K562 (cell line): ENCODE data around the gene GAB2. TPM values are rescaled to one million over a fixed set of nuclear protein-coding genes. Genes with fewer than 3 reads are reported as not detected.

Experiments used
- ATAC-seq: fragments of 200-7000 bp; cut with Tn5 transposase; 3 replicates; pipeline ENCODE4 v1.9.1; 2020; ENCODE audit warnings: moderate library complexity
- BruUV-seq: library from RNA; stranded (reverse); fragments of 400-500 nt; replicated peaks from 2 replicates; lab custom pipeline; 2021; lab: Mats Ljungman, UMichigan
- CTCF ChIA-PET: fragments of 300-600 bp; formaldehyde crosslinking; extraction: SDS; loops from one replicate; lab custom pipeline; 2021; ENCODE audit warnings: low intra/inter-chr PET ratio; lab: Yijun Ruan, JAX
- POLR2A ChIA-PET: fragments of 300-600, 350-650 bp; sonication (Branson Sonifier 250); formaldehyde crosslinking; extraction: SDS; loops from one replicate; lab custom pipeline; 2021; ENCODE audit warnings: antibody characterized with exemption, inconsistent platforms; lab: Yijun Ruan, JAX
- DNase-seq, 4 experiments: peaks; one replicate each; pipeline versions ENCODE4 v3.0.0 to v3.0.0-alpha.2; 2011 to 2018; ENCODE audit warnings: low spot score in 3 of 4, mixed read lengths in 3 of 4; ENCODE audit errors: extremely low read depth in 1 of 4
- FAIRE-seq: peaks from 2 replicates; lab custom pipeline; 2011; peaks lifted over from hg19 to GRCh38; lab: Jason Lieb, UNC
- H2AFZ ChIP-seq: 2 replicates; pipeline ENCODE4 v1.6.0; 2011; ENCODE audit warnings: low read depth, low read length, control low read depth, inconsistent platforms
- H3K27ac ChIP-seq: fragments of 200-600 bp; 3 replicates; pipeline ENCODE4 v1.8.0; 2011; ENCODE audit warnings: low read depth, mild to moderate bottlenecking, control low read depth, inconsistent platforms, low read length, moderate library complexity, mixed read lengths; ENCODE audit errors: extremely low read depth
- H3K27me3 ChIP-seq, 2 experiments: fragments of 300-600 bp in 1 of 2; 2 replicates in 1 of 2; 3 replicates in 1 of 2; pipeline versions ENCODE4 v1.6.0 to v1.8.0; 2011; ENCODE audit warnings: inconsistent platforms in 2 of 2, low read length in 2 of 2, mild to moderate bottlenecking in 1 of 2, mixed read lengths in 1 of 2, moderate library complexity in 1 of 2; ENCODE audit not compliant: control insufficient read depth in 2 of 2, insufficient read depth in 2 of 2
- H3K36me3 ChIP-seq: fragments of 300-600 bp; 3 replicates; pipeline ENCODE4 v1.8.0; 2011; ENCODE audit warnings: mild to moderate bottlenecking, low read length, inconsistent platforms; ENCODE audit not compliant: control insufficient read depth, insufficient read depth
- H3K4me1 ChIP-seq, 2 experiments: fragments of 200-600 bp in 1 of 2; replicated peaks in 1 of 2; 2 replicates in 1 of 2; 3 replicates in 1 of 2; pipeline versions ENCODE4 v1.5.1 to v1.8.0; 2011; ENCODE audit warnings: inconsistent platforms in 2 of 2, low read length in 2 of 2, mild to moderate bottlenecking in 1 of 2, mixed read lengths in 1 of 2, moderate library complexity in 1 of 2; ENCODE audit not compliant: control insufficient read depth in 2 of 2, insufficient read depth in 2 of 2
- H3K4me2 ChIP-seq: 2 replicates; pipeline ENCODE4 v1.6.1; 2011; ENCODE audit warnings: low read length, control low read depth, inconsistent platforms, mixed read lengths; ENCODE audit not compliant: insufficient read depth
- H3K4me3 ChIP-seq: fragments of 200-600 bp; sonication (generic), shearing (Covaris generic); 2 replicates; pipeline ENCODE4 v1.5.1; 2016; ENCODE audit warnings: control low read depth, inconsistent platforms
- H3K79me2 ChIP-seq: fragments of 200-600 bp; 3 replicates; pipeline ENCODE4 v1.8.0; 2011; ENCODE audit warnings: low read length, inconsistent platforms; ENCODE audit not compliant: control insufficient read depth, insufficient read depth
- H3K9ac ChIP-seq, 2 experiments: 2 replicates each; pipeline versions ENCODE4 v1.6.0 to v1.6.1; 2011; ENCODE audit warnings: low read depth in 2 of 2, low read length in 2 of 2, control low read depth in 1 of 2, inconsistent platforms in 1 of 2, mild to moderate bottlenecking in 1 of 2, mixed read lengths in 1 of 2; ENCODE audit not compliant: insufficient read depth in 1 of 2
- H3K9me1 ChIP-seq: one replicate; pipeline ENCODE4 v1.6.0; 2011; ENCODE audit warnings: inconsistent platforms, mild to moderate bottlenecking, low read length, moderate library complexity; ENCODE audit not compliant: control insufficient read depth, insufficient read depth
- H3K9me3 ChIP-seq: replicated peaks from 2 replicates; pipeline ENCODE4 v1.5.1; 2011; ENCODE audit warnings: low read depth, low read length, inconsistent platforms; ENCODE audit not compliant: control insufficient read depth, insufficient read depth
- H4K20me1 ChIP-seq: replicated peaks from 2 replicates; pipeline ENCODE4 v1.6.1; 2011; ENCODE audit warnings: low read length, inconsistent platforms, mixed read lengths; ENCODE audit not compliant: control insufficient read depth, insufficient read depth
- BRF1 ChIP-seq: IDR thresholded peaks from 3 replicates; pipeline ENCODE4 v1.6.1; 2011; ENCODE audit warnings: borderline replicate concordance, mild to moderate bottlenecking; ENCODE audit not compliant: insufficient read length; ENCODE audit errors: extremely low read depth
- EP400 ChIP-seq: fragments of 450-650 bp; IDR thresholded peaks from 2 replicates; pipeline ENCODE4 v1.6.1; 2017; ENCODE audit warnings: antibody characterized with exemption, mild to moderate bottlenecking, moderate library complexity
- ILF3 ChIP-seq: fragments of 450-650 bp; IDR thresholded peaks from 2 replicates; pipeline ENCODE4 v1.6.1; 2018; ENCODE audit warnings: antibody characterized with exemption, mild to moderate bottlenecking, moderate library complexity, borderline replicate concordance
- MCM3 ChIP-seq: fragments of 450-650 bp; IDR thresholded peaks from 2 replicates; pipeline ENCODE4 v1.6.1; 2016
- PHB2 ChIP-seq: fragments of 450-650 bp; IDR thresholded peaks from 2 replicates; pipeline ENCODE4 v1.6.1; 2017; ENCODE audit warnings: low read depth
- RB1 ChIP-seq: fragments of 450-650 bp; IDR thresholded peaks from 2 replicates; pipeline ENCODE4 v1.6.1; 2017; ENCODE audit warnings: low read depth, mild to moderate bottlenecking
- SNAPC5 ChIP-seq: fragments of 250-450 bp; sonication (Bioruptor Pico); IDR thresholded peaks from 2 replicates; pipeline ENCODE4 v1.8.0; 2021; ENCODE audit warnings: moderate library complexity, mild to moderate bottlenecking, inconsistent platforms
- TAF1 ChIP-seq: IDR thresholded peaks from 2 replicates; pipeline ENCODE4 v1.6.1; 2011; ENCODE audit warnings: mild to moderate bottlenecking, low read length, moderate library complexity; ENCODE audit not compliant: insufficient read depth, control insufficient read depth, severe bottlenecking; ENCODE audit errors: extremely low read depth
- USF1 ChIP-seq: sonication (generic); formaldehyde crosslinking; IDR thresholded peaks from 2 replicates; pipeline ENCODE4 v1.9.0; 2022; ENCODE audit warnings: mild to moderate bottlenecking, missing genetic modification reagents
- ZFP1 ChIP-seq: fragments of 450-650 bp; formaldehyde crosslinking; IDR thresholded peaks from 2 replicates; pipeline ENCODE4 v1.4.0; 2020; ENCODE audit warnings: mild to moderate bottlenecking, mixed read lengths
- ZNF436 ChIP-seq: fragments of 250-450, 450-650 bp; sonication (Bioruptor Pico); formaldehyde crosslinking; IDR thresholded peaks from 2 replicates; pipeline ENCODE4 v1.7.0; 2020; ENCODE audit warnings: mild to moderate bottlenecking
- ZNF76 ChIP-seq: fragments of 250-450 bp; sonication (Bioruptor Pico); IDR thresholded peaks from 2 replicates; pipeline ENCODE4 v1.4.0; 2020; ENCODE audit warnings: mild to moderate bottlenecking, moderate library complexity, borderline replicate concordance
- WGBS: fragments of 100-300 bp; shearing (Covaris generic); methylation state at CpG from one replicate; pipeline ENCODE4 v1.1.6; 2016; ENCODE audit warnings: low coverage, mixed read lengths; ENCODE audit not compliant: insufficient coverage; ENCODE audit errors: missing lambda C conversion rate; 5-methylcytosine and 5-hydroxymethylcytosine counted together
- in situ Hi-C: fragments of 300-500 bp; cut with MboI; formaldehyde crosslinking; loops from 4 replicates; pipeline ENCODE4 v1.15.0; 2018; ENCODE audit warnings: inconsistent platforms, mixed read lengths
- intact Hi-C: fragments of 100-400 bp; cut with micrococcal nuclease; formaldehyde crosslinking; loops from 2 replicates; pipeline ENCODE4 v1.14.2; 2022
- polyA plus RNA-seq, 8 experiments: library from polyadenylated mRNA; depleted of rRNA in 4 of 8; stranded (reverse) in 5 of 8; unstranded in 3 of 8; fragments of >200 nt; fragmentation: Nextera tagmentation in 2 of 8; fragmentation: Illumina TruSeq in 1 of 8; extraction: Ambion mirVana in 2 of 8; extraction: Trizol in 1 of 8; gene quantifications; 2 replicates each; pipeline versions ENCODE4 v1.2.1 to v1.2.3, GENCODE V29; 2011 to 2014; ENCODE audit warnings: inconsistent platforms in 1 of 8, missing spikeins in 1 of 8
- total RNA-seq, 7 experiments: library from RNA; depleted of rRNA in 6 of 7; stranded (reverse); fragments of >200 nt in 6 of 7; fragmentation: Illumina TruSeq in 2 of 7; extraction: Trizol in 2 of 7; gene quantifications; 2 replicates each; pipeline versions ENCODE4 v1.2.1 to v1.2.3, GENCODE V29; 2011 to 2021; ENCODE audit warnings: low replicate concordance in 1 of 7
- TF ChIP-seq, protein P1 (sequence below): sonication (generic); formaldehyde crosslinking; IDR thresholded peaks from 2 replicates; pipeline ENCODE4 v1.9.0; 2022; ENCODE audit warnings: mild to moderate bottlenecking, missing genetic modification reagents

Gene GAB2
- total and polyA plus RNA-seq, 9 of the 15 experiments (the other 6 are each of a cell fraction or from before 2014, with no cell fraction given), result 2.3 to 35.2 (median 16.1) TPM

DNA sequence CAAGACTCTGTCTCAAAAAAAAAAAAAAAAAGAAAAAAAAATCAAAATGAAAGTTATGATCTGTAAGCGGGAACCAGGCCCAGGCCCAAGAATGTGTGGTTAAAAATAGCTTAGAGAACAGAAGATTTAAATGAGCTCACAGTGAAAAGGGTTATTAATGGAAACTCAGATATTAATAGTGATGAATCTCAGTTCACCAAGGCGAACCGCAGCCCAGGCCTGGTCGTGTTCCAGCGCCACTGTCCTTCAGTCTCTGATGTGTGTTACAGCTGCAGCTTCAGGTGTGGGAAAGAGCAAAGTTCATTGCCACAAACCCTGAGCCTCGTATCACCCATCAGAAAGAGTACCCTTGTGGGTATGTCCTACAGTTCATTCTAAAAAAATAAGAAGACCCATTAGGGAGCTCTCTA, 107.1 kb downstream of the GAB2 start:
- TF ChIP-seq EP400, result no peak
- no peak for TF ChIP-seq ILF3
- TF ChIP-seq ZNF436, result no peak
- no peak for TF ChIP-seq SNAPC5
- TF ChIP-seq RB1, result no peak
- no peak for TF ChIP-seq ZFP1 (CRISPR knock-in tag)
- TF ChIP-seq, protein P1, sequence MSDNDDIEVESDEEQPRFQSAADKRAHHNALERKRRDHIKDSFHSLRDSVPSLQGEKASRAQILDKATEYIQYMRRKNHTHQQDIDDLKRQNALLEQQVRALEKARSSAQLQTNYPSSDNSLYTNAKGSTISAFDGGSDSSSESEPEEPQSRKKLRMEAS (CRISPR knock-in tag), result no peak
- TF ChIP-seq PHB2, result no peak
- TF ChIP-seq ZNF76 (CRISPR knock-in tag), result no peak
- no peak for TF ChIP-seq MCM3
- TF ChIP-seq BRF1, result no peak
- TF ChIP-seq TAF1, result no peak
- no peak for TF ChIP-seq USF1 (CRISPR knock-in tag)
- Histone ChIP-seq H4K20me1 (no peaks in the 10 kb centered on the region), H3K79me2 (peaks cover 63% of the 10 kb centered on the region), H3K27me3 (no peaks in the 10 kb centered on the region), H3K4me3 (no peak overlapping the region), H3K4me2 (no peak overlapping the region), H3K9me1 (no peaks in the 10 kb centered on the region), H3K27ac (no peak overlapping the region; the same call in 2 of the 3 replicates), H3K4me1 (peaks cover 9 to 42% of the 10 kb centered on the region in 2 experiments), H3K9ac (peak overlapping the region in 1 of 2 experiments; percentile 18; a peak in 1 of 4 replicates), H3K9me3 (no peaks in the 10 kb centered on the region), H2AFZ (no peak overlapping the region), H3K36me3 (no peaks in the 10 kb centered on the region)
- WGBS, result 74% methylated on average over 6 of the region's 6 CpGs
- ATAC-seq (no peak), FAIRE-seq (no peak), DNase-seq (no peak)
- intact Hi-C loops (no loop called here), in situ Hi-C loops (no loop called here)
- ChIA-PET CTCF (no interaction called here), POLR2A (interaction anchor here (0.6 to 1.9 kb wide), 6 partner anchors 8 to 108 kb away, joined by 3 to 4 read pairs (median 3); no protein-coding TSS in a partner anchor)
- no TSS peak for BruUV-seq
